ENCODE data around the gene SNX14. TPM values are rescaled to one million over a fixed set of nuclear protein-coding genes. Genes with fewer than 3 reads are reported as not detected.

SNX14 gene
- total and polyA plus RNA-seq, 2 of the 13 experiments (the other 11 are each of a cell fraction or from before 2014, with no cell fraction given): 83.5 to 112 TPM

DNA sequence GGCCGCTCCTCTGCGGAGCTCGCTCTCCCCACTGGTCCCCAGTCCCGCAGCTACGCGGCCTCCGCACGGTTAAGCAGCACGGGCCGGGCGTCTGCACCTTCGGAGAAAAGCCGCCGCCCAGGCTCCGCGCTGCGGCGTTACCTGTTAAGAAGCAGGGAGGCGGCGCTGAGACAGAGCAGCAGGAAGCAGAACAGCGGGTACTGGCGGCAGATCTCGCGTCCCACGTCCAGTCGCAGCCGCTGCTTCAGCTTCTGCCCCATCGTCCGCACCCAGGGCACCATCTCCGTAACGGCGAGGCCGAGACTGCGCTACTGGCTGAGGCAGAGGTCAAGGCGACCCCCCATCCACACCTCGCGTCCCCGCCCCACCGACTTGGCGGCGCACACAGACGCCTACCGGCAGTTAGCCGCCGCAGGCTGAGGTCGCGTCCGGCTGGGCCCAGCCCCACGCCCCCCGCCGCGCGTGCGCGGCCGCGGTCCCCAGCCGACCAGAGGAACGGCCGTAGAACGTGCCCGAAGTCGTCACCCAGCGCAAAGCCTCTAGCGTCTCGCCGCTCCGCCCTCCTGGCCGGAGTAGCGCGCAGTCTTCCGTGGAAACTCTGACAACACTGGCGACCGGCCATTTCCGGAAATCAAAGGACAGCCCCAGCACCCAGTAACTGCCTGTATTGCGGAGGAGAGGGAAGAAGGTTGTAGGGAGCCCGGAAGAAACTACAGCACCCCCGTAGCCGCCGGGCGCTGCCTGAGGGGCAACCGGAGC is at the start of gene SNX14 (continued):
- TF ChIP-seq ZNF619 (CRISPR knock-in tag; IDR thresholded peaks at IDR 0.05): peak; percentile 83; the same call in 1 of the 2 replicates
- TF ChIP-seq, protein P1, sequence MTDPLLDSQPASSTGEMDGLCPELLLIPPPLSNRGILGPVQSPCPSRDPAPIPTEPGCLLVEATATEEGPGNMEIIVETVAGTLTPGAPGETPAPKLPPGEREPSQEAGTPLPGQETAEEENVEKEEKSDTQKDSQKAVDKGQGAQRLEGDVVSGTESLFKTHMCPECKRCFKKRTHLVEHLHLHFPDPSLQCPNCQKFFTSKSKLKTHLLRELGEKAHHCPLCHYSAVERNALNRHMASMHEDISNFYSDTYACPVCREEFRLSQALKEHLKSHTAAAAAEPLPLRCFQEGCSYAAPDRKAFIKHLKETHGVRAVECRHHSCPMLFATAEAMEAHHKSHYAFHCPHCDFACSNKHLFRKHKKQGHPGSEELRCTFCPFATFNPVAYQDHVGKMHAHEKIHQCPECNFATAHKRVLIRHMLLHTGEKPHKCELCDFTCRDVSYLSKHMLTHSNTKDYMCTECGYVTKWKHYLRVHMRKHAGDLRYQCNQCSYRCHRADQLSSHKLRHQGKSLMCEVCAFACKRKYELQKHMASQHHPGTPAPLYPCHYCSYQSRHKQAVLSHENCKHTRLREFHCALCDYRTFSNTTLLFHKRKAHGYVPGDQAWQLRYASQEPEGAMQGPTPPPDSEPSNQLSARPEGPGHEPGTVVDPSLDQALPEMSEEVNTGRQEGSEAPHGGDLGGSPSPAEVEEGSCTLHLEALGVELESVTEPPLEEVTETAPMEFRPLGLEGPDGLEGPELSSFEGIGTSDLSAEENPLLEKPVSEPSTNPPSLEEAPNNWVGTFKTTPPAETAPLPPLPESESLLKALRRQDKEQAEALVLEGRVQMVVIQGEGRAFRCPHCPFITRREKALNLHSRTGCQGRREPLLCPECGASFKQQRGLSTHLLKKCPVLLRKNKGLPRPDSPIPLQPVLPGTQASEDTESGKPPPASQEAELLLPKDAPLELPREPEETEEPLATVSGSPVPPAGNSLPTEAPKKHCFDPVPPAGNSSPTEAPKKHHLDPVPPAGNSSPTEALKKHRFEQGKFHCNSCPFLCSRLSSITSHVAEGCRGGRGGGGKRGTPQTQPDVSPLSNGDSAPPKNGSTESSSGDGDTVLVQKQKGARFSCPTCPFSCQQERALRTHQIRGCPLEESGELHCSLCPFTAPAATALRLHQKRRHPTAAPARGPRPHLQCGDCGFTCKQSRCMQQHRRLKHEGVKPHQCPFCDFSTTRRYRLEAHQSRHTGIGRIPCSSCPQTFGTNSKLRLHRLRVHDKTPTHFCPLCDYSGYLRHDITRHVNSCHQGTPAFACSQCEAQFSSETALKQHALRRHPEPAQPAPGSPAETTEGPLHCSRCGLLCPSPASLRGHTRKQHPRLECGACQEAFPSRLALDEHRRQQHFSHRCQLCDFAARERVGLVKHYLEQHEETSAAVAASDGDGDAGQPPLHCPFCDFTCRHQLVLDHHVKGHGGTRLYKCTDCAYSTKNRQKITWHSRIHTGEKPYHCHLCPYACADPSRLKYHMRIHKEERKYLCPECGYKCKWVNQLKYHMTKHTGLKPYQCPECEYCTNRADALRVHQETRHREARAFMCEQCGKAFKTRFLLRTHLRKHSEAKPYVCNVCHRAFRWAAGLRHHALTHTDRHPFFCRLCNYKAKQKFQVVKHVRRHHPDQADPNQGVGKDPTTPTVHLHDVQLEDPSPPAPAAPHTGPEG (CRISPR knock-in tag; IDR thresholded peaks at IDR 0.05): peak; percentile 84
- TF ChIP-seq, protein P2, sequence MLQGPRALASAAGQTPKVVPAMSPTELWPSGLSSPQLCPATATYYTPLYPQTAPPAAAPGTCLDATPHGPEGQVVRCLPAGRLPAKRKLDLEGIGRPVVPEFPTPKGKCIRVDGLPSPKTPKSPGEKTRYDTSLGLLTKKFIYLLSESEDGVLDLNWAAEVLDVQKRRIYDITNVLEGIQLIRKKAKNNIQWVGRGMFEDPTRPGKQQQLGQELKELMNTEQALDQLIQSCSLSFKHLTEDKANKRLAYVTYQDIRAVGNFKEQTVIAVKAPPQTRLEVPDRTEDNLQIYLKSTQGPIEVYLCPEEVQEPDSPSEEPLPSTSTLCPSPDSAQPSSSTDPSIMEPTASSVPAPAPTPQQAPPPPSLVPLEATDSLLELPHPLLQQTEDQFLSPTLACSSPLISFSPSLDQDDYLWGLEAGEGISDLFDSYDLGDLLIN (CRISPR knock-in tag; IDR thresholded peaks at IDR 0.05; ENCODE audit: borderline replicate concordance): peak; percentile 67; the same call in 1 of the 2 replicates
- TF ChIP-seq NFATC3 (CRISPR knock-in tag; IDR thresholded peaks at IDR 0.05): no peak
- peak; percentile 79 for TF ChIP-seq KDM2A (CRISPR knock-in tag; IDR thresholded peaks at IDR 0.05; ENCODE audit: borderline replicate concordance, low read depth)
- TF ChIP-seq, protein P3, sequence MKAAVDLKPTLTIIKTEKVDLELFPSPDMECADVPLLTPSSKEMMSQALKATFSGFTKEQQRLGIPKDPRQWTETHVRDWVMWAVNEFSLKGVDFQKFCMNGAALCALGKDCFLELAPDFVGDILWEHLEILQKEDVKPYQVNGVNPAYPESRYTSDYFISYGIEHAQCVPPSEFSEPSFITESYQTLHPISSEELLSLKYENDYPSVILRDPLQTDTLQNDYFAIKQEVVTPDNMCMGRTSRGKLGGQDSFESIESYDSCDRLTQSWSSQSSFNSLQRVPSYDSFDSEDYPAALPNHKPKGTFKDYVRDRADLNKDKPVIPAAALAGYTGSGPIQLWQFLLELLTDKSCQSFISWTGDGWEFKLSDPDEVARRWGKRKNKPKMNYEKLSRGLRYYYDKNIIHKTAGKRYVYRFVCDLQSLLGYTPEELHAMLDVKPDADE (CRISPR knock-in tag; IDR thresholded peaks at IDR 0.05): no peak
- 0 out of 2 replicates have a peak, but pooled peaks have one; percentile 73 for TF ChIP-seq RFXANK (CRISPR knock-in tag; IDR thresholded peaks at IDR 0.05)
- TF ChIP-seq, protein P4, sequence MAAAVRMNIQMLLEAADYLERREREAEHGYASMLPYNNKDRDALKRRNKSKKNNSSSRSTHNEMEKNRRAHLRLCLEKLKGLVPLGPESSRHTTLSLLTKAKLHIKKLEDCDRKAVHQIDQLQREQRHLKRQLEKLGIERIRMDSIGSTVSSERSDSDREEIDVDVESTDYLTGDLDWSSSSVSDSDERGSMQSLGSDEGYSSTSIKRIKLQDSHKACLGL (CRISPR knock-in tag; IDR thresholded peaks at IDR 0.05): peak; percentile 85; the same call in 1 of the 2 replicates
- no peak for TF ChIP-seq ZC3H4 (CRISPR knock-in tag; IDR thresholded peaks at IDR 0.05; ENCODE audit: borderline replicate concordance)
- no peak; the same call in 1 of the 2 replicates for TF ChIP-seq SP140L (CRISPR knock-in tag; IDR thresholded peaks at IDR 0.05; ENCODE audit: borderline replicate concordance)
- no peak for TF ChIP-seq CCAR2 (optimal IDR thresholded peaks at IDR 0.05; ENCODE audit: low read depth, low read length)
- TF ChIP-seq ZNF143 (CRISPR knock-in tag; IDR thresholded peaks at IDR 0.05): peak; percentile 86
- TF ChIP-seq U2AF1 (optimal IDR thresholded peaks at IDR 0.05; ENCODE audit: low read depth, low read length): no peak
- TF ChIP-seq ZNF510 (CRISPR knock-in tag; IDR thresholded peaks at IDR 0.05; ENCODE audit: low read depth): 0 out of 2 replicates have a peak, but pooled peaks have one; percentile 50
- TF ChIP-seq SNAI1 (CRISPR knock-in tag; IDR thresholded peaks at IDR 0.05; ENCODE audit: borderline replicate concordance): peak; percentile 90
- TF ChIP-seq HMG20A (CRISPR knock-in tag; IDR thresholded peaks at IDR 0.05; ENCODE audit: borderline replicate concordance): no peak
- peak; percentile 85 for TF ChIP-seq SALL2 (CRISPR knock-in tag; IDR thresholded peaks at IDR 0.05)
- TF ChIP-seq, protein P5, sequence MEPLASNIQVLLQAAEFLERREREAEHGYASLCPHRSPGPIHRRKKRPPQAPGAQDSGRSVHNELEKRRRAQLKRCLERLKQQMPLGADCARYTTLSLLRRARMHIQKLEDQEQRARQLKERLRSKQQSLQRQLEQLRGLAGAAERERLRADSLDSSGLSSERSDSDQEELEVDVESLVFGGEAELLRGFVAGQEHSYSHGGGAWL (CRISPR knock-in tag; IDR thresholded peaks at IDR 0.05): 0 out of 2 replicates have a peak, but pooled peaks have one; percentile 55
- TF ChIP-seq ATAD3A (CRISPR knock-in tag; IDR thresholded peaks at IDR 0.05): no peak
- TF ChIP-seq KLF16 (CRISPR knock-in tag; IDR thresholded peaks at IDR 0.05): peak in 1 of 2 experiments; percentile 8; a peak in 1 of 4 replicates

Measured in HepG2 (cell line).